ENCODE data around the gene EMP2. TPM values are rescaled to one million over a fixed set of nuclear protein-coding genes. Genes with fewer than 3 reads are reported as not detected.

Gene EMP2
- total RNA-seq, 2 experiments from 2014 or later: not detected

GRCh38 chr16:10519929-10520868 is 60.2 kb downstream of the EMP2 start:
- peaks cover 2% of the 10 kb centered on the region for H3K4me1 Mint-ChIP-seq (ENCODE audit: low read depth)
- intact Hi-C loops (cut with micrococcal nuclease): loop anchor here (5.0 kb wide), 1 partner anchor 402 kb away; no protein-coding TSS in a partner anchor
- no peak overlapping the region for H3K4me3 Mint-ChIP-seq
- no peaks in the 10 kb centered on the region for H3K36me3 Mint-ChIP-seq (ENCODE audit: low read depth)
- POLR2A ChIA-PET: no interaction called here
- no peak overlapping the region for H3K27ac Mint-ChIP-seq
- H3K9me3 Mint-ChIP-seq: no peaks in the 10 kb centered on the region
- CTCF ChIA-PET: interaction anchor here (1.1 to 4.7 kb wide), 5 partner anchors 13 to 399 kb away, joined by 3 to 33 read pairs (median 6); partner anchors contain the start of gene NUBP1
- no peak for DNase-seq
- no peak for ATAC-seq
- peaks cover 9% of the 10 kb centered on the region for H3K27me3 Mint-ChIP-seq
- TF ChIP-seq, protein P1, sequence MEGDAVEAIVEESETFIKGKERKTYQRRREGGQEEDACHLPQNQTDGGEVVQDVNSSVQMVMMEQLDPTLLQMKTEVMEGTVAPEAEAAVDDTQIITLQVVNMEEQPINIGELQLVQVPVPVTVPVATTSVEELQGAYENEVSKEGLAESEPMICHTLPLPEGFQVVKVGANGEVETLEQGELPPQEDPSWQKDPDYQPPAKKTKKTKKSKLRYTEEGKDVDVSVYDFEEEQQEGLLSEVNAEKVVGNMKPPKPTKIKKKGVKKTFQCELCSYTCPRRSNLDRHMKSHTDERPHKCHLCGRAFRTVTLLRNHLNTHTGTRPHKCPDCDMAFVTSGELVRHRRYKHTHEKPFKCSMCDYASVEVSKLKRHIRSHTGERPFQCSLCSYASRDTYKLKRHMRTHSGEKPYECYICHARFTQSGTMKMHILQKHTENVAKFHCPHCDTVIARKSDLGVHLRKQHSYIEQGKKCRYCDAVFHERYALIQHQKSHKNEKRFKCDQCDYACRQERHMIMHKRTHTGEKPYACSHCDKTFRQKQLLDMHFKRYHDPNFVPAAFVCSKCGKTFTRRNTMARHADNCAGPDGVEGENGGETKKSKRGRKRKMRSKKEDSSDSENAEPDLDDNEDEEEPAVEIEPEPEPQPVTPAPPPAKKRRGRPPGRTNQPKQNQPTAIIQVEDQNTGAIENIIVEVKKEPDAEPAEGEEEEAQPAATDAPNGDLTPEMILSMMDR (IDR thresholded peaks at IDR 0.05): no peak

DNA sequence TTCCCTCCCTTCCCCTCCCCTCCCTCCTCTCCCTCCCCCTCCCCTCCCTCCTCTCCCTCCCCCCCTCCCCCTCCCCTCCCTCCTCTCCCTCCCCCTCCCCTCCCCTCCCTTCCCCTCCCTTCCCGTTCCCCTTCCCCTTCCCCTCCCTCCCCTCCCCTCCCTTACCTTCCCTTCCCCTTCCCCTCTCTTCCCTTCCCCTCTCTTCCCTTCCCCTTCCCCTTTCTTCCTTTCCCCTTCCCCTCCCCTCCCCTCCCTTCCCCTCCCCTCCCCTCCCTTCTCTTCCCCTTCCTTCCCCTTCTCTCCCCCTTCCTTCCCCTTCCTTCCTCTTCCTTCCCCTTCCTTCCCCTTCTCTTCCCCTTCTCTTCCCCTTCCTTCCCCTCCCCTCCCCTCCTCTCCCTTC is 61.1 kb downstream of the EMP2 start:
- Mint-ChIP-seq H3K9me3 (no peaks in the 10 kb centered on the region), H3K4me1 (ENCODE audit: low read depth) (peaks cover 2% of the 10 kb centered on the region), H3K36me3 (ENCODE audit: low read depth) (no peaks in the 10 kb centered on the region), H3K27me3 (peaks cover 9% of the 10 kb centered on the region), H3K4me3 (no peak overlapping the region), H3K27ac (no peak overlapping the region)
- intact Hi-C loops (cut with micrococcal nuclease): loop anchor here (5.0 kb wide), 1 partner anchor 403 kb away; no protein-coding TSS in a partner anchor
- ChIA-PET POLR2A (no interaction called here), CTCF (no interaction called here)
- ATAC-seq (no peak), DNase-seq (no peak)
- TF ChIP-seq, protein P1 (IDR thresholded peaks at IDR 0.05): no peak

DNA sequence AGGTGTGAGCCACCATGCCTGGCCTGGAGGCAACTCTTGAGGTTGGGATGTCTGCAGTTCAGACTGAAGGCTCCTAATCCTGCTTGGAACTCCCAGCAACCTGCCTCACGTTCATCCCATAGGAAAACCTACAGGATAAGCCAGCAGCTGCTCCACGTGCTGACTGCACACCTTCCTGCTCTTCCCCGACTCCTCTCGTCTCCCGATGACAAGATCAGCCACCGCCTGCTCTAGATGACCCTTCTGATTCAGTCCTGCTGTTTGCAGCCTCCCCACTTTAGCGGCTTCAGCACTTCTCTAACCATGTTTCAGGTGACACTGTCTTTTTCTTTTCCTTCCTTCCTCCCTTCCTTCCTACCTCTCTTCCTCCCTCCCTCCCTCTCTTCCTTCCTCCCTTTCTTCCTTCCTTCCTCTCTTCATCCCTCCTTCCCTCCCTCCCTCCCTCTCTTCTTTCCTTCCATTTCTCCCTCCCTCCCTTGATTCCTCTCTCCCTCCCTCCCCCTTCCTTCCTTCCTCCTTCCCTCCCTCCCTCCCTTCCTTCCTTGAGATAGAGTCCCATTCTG is 61.8 kb downstream of the EMP2 start:
- Mint-ChIP-seq H3K4me1 (ENCODE audit: low read depth) (peaks cover 2% of the 10 kb centered on the region), H3K36me3 (ENCODE audit: low read depth) (no peaks in the 10 kb centered on the region), H3K4me3 (no peak overlapping the region), H3K27me3 (peaks cover 9% of the 10 kb centered on the region), H3K9me3 (no peaks in the 10 kb centered on the region), H3K27ac (no peak overlapping the region)
- ATAC-seq (no peak), DNase-seq (no peak)
- intact Hi-C loops (cut with micrococcal nuclease): loop anchor here (5.0 kb wide), 1 partner anchor 404 kb away; no protein-coding TSS in a partner anchor
- ChIA-PET POLR2A (no interaction called here), CTCF (interaction anchor here (1.6 to 5.8 kb wide), 2 partner anchors 219 to 400 kb away, joined by 4 to 74 read pairs; no protein-coding TSS in a partner anchor)
- TF ChIP-seq, protein P1 (IDR thresholded peaks at IDR 0.05): no peak

DNA sequence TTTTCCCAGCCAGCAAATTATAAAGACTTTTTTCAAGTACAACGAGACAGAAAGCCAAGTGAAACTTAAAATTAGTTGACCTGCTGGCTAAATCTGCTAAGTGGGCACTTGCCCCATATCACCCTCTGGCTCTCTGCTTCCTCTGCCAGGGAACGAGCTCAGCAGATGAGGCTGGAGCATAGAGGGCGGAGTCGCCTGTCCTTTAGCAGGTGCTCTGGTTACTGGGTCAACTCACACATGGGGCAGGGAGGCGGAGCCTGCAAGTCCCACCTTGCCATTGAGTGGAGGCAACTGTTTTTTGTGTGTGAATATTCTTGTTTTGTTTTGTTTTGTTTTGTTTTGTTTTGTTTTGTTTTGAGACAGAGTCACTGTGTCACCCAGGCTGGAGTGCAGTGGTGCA is 62.5 kb downstream of the EMP2 start:
- no peaks in the 10 kb centered on the region for H3K9me3 Mint-ChIP-seq

More for the DNA sequence above, 62.5 kb downstream of the EMP2 start:
- Mint-ChIP-seq H3K36me3 (ENCODE audit: low read depth) (no peaks in the 10 kb centered on the region), H3K27ac (no peak overlapping the region), H3K27me3 (peaks cover 11% of the 10 kb centered on the region), H3K4me3 (no peak overlapping the region), H3K4me1 (ENCODE audit: low read depth) (peaks cover 2% of the 10 kb centered on the region)
- intact Hi-C loops (cut with micrococcal nuclease): loop anchor here (5.0 kb wide), 1 partner anchor 404 kb away; no protein-coding TSS in a partner anchor
- DNase-seq (no peak), ATAC-seq (no peak)
- TF ChIP-seq, protein P1 (IDR thresholded peaks at IDR 0.05): no peak
- ChIA-PET CTCF (interaction anchor here (1.6 to 5.8 kb wide), 2 partner anchors 220 to 401 kb away, joined by 4 to 74 read pairs; no protein-coding TSS in a partner anchor), POLR2A (no interaction called here)
